MCF 10A (cell line): ENCODE results near the gene PNCK. TPM values are rescaled to one million over a fixed set of nuclear protein-coding genes. Genes with fewer than 3 reads are reported as not detected.

Experiments
- BruUV-seq: library from RNA; stranded (reverse); fragments of 400-500 nt; replicated peaks from 2 replicates; lab custom pipeline; 2021; lab: Mats Ljungman, UMichigan
- CTCF ChIA-PET: fragments of 300-600 bp; sonication (Branson Sonifier 250); formaldehyde crosslinking; extraction: SDS; loops from one replicate; lab custom pipeline; 2021; ENCODE audit warnings: antibody characterized with exemption, inconsistent platforms; lab: Yijun Ruan, JAX
- POLR2A ChIA-PET: fragments of 300-600, 350-650 bp; sonication (Branson Sonifier 250); formaldehyde crosslinking; extraction: SDS; loops from one replicate; lab custom pipeline; 2020; ENCODE audit warnings: antibody characterized with exemption, inconsistent platforms; lab: Yijun Ruan, JAX
- DNase-seq: peaks from one replicate; pipeline ENCODE4 v3.0.0-alpha.2; 2018; ENCODE audit not compliant: unreplicated experiment
- H3K27ac Mint-ChIP-seq: one replicate; pipeline ENCODE4 v1.8.0; 2022; ENCODE audit warnings: mild to moderate bottlenecking, low read depth, mixed read lengths; ENCODE audit not compliant: unreplicated experiment
- H3K27me3 Mint-ChIP-seq: one replicate; pipeline ENCODE4 v1.8.0; 2022; ENCODE audit warnings: mixed read lengths; ENCODE audit not compliant: insufficient read depth, unreplicated experiment
- H3K36me3 Mint-ChIP-seq: one replicate; pipeline ENCODE4 v1.8.0; 2022; ENCODE audit warnings: mild to moderate bottlenecking, moderate library complexity, mixed read lengths; ENCODE audit not compliant: insufficient read depth, unreplicated experiment
- H3K4me1 Mint-ChIP-seq: one replicate; pipeline ENCODE4 v1.8.0; 2022; ENCODE audit warnings: mixed read lengths; ENCODE audit not compliant: insufficient read depth, unreplicated experiment
- H3K4me3 Mint-ChIP-seq: one replicate; pipeline ENCODE4 v1.8.0; 2022; ENCODE audit warnings: mild to moderate bottlenecking, moderate library complexity, mixed read lengths; ENCODE audit not compliant: unreplicated experiment
- H3K9me3 Mint-ChIP-seq: one replicate; pipeline ENCODE4 v1.8.0; 2022; ENCODE audit warnings: mixed read lengths; ENCODE audit not compliant: unreplicated experiment
- CTCF ChIP-seq: fragments of 200-600 bp; IDR thresholded peaks from one replicate; pipeline ENCODE4 v1.8.0; 2022; ENCODE audit warnings: antibody characterized with exemption, mild to moderate bottlenecking; ENCODE audit not compliant: unreplicated experiment
- intact Hi-C: fragments of 100-400 bp; cut with micrococcal nuclease; formaldehyde crosslinking; loops from 2 replicates; pipeline ENCODE4 v1.14.1; 2022
- total RNA-seq: library from RNA; stranded (reverse); gene quantifications from 2 replicates; pipeline ENCODE4 v1.2.3, GENCODE V29; 2022

PNCK gene
- total RNA-seq, 1 experiment from 2014 or later = not detected

DNA sequence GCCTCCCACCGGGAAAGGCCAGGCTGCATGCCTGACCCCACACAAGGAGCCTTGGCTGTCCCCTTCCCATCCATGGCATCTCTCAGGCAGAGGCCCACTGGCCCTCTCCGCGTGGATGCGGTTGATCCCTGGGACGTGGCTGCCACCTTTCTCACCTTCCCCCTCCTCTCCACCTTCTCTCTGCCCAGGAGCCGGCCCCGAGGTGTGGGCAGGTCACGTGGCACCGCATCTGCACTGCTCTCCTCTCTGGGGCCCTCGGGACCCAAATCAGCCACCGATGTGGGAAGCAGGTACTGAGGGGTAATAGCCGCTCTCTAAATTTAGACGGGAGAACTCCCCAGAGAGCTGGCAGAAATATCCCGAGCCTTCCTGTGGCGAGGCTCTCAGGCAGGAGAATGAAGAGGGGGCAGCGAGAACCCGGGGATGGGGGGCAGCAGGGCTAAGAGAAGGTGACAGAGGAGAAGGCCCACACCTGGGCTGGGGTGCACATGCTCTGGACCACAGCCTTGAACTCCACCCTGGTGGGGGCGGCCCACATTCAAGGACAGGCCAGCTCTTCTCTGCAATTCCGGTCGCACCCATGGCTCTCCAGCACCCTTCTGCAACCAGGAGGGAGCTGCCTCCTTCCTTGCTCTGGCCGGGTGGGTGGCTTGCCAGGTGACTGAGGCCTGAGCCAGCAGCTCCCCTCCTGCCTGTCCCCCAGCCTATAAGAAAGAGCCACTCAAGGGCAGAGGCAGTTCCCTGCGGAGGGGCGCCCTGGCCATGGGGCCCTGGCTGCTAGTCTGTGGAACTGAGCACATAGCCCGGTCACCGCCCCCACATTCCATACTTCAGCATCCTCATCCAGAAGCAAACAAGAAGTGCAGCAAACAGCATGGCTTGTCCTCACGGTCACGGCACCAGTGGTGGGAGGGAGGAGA lies 36.2 kb downstream of the PNCK start:
- H3K9me3 Mint-ChIP-seq = no peaks in the 10 kb centered on the region
- CTCF ChIA-PET = interaction anchor here (0.6 to 1.2 kb wide), 4 partner anchors 25 to 60 kb away, joined by 3 to 9 read pairs (median 4); no protein-coding TSS in a partner anchor
- intact Hi-C loops = no loop called here
- no peaks in the 10 kb centered on the region for H3K4me1 Mint-ChIP-seq
- BruUV-seq = no TSS peak
- H3K36me3 Mint-ChIP-seq = no peaks in the 10 kb centered on the region
- no peak overlapping the region for H3K4me3 Mint-ChIP-seq
- peaks cover 16% of the 10 kb centered on the region for H3K27me3 Mint-ChIP-seq
- no peak for DNase-seq
- no peak overlapping the region for H3K27ac Mint-ChIP-seq
- no peak for TF ChIP-seq CTCF
- POLR2A ChIA-PET = interaction anchor here (0.6 to 0.7 kb wide), 2 partner anchors 51 to 647 kb away, joined by 3 read pairs; no protein-coding TSS in a partner anchor

GRCh38 chrX:153636716-153637115 lies 36.9 kb downstream of the PNCK start:
- H3K4me3 Mint-ChIP-seq = no peak overlapping the region
- peaks cover 15% of the 10 kb centered on the region for H3K27me3 Mint-ChIP-seq
- no peaks in the 10 kb centered on the region for H3K36me3 Mint-ChIP-seq
- H3K27ac Mint-ChIP-seq = no peak overlapping the region
- BruUV-seq = no TSS peak
- no peaks in the 10 kb centered on the region for H3K4me1 Mint-ChIP-seq
- no peak for TF ChIP-seq CTCF
- POLR2A ChIA-PET = no interaction called here
- CTCF ChIA-PET = interaction anchor here (0.8 to 1.2 kb wide), 4 partner anchors 17 to 60 kb away, joined by 3 to 9 read pairs (median 4); no protein-coding TSS in a partner anchor
- DNase-seq = no peak
- intact Hi-C loops = no loop called here
- H3K9me3 Mint-ChIP-seq = peaks cover under 1% of the 10 kb centered on the region

DNA sequence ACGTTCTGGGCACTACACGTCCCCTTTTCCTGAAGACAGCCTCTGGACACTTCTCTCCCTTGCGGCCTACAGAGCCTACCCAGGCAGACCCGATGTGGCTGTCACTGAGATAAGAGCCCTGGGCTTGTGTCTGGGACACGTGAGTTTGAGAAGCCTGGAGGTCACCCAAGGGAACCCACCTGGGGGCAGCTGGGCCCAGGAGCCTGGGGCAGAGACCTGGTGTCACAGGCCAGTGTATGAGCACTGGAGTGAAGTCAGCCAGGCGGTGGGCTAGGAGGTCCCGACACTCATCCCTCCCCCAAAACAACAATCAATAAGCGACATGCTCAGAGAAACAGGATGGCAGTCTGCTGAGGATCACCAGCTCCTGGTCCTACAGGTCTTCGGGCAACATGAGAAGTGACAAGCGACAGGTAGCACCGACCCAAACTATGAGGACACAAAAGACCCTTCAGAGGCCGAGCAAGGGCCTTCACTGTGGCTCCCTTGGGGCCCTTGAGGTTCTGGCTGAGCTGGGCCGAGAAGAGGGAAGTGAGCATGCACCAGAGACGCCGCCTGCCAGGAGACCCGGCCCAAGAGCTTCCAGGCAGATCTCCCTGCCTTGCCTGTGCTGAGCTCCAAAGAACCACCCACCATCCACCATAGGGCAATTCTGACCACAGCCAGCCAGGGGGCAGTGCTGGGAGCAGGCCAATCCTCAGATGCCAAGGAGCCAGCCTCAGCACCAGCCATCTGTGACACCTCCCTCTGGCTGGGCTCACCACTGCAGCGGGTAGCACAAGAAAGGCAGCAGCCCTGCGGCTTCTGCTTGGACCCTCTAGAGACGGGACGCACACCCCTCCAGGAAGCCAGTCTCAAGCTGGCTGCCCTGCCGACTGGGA lies 37.6 kb downstream of the PNCK start:
- peak; percentile 33 for TF ChIP-seq CTCF
- intact Hi-C loops = no loop called here
- BruUV-seq = no TSS peak
- no peaks in the 10 kb centered on the region for H3K4me1 Mint-ChIP-seq
- H3K27me3 Mint-ChIP-seq = peaks cover 21% of the 10 kb centered on the region
- no peak overlapping the region for H3K4me3 Mint-ChIP-seq
- peak; percentile 48 for DNase-seq
- H3K36me3 Mint-ChIP-seq = no peaks in the 10 kb centered on the region
- no peak overlapping the region for H3K27ac Mint-ChIP-seq
- ChIA-PET CTCF (interaction anchor here (0.6 to 1.2 kb wide), 5 partner anchors 18 to 59 kb away, joined by 3 to 5 read pairs (median 4); no protein-coding TSS in a partner anchor), POLR2A (interaction anchor here (1.1 kb wide), 1 partner anchor 10 kb away, joined by 3 read pairs; no protein-coding TSS in a partner anchor)
- H3K9me3 Mint-ChIP-seq = peaks cover 8% of the 10 kb centered on the region
